HEK293 (cell line): ENCODE data around the gene ARHGAP6.

Experiments used
- CTCF ChIA-PET: fragments of 350-600 bp; formaldehyde crosslinking; extraction: SDS; loops from one replicate; lab custom pipeline; 2021; ENCODE audit warnings: antibody characterized with exemption; lab: Yijun Ruan, JAX
- POLR2A ChIA-PET: fragments of 300-600 bp; formaldehyde crosslinking; extraction: SDS; loops from one replicate; lab custom pipeline; 2020; ENCODE audit warnings: antibody characterized with exemption, inconsistent platforms; lab: Yijun Ruan, JAX
- H3K27ac ChIP-seq: fragments of 200-500 bp; sonication (Bioruptor generic); 2 replicates; pipeline ENCODE4 v1.5.1; 2014; ENCODE audit warnings: low read depth, low read length, control low read depth, inconsistent platforms; ENCODE audit errors: extremely low read depth
- H3K36me3 ChIP-seq, 2 experiments: fragments of 200-500 bp in 1 of 2; sonication (Bioruptor generic) in 1 of 2; 1 replicate in 1 of 2; 2 replicates in 1 of 2; pipeline ENCODE4 v1.5.1; 2014 to 2017; ENCODE audit warnings: inconsistent platforms in 2 of 2, low read length in 2 of 2; ENCODE audit not compliant: control insufficient read depth in 2 of 2, insufficient read depth in 1 of 2
- H3K4me1 ChIP-seq: fragments of 200-500 bp; sonication (Bioruptor generic); 2 replicates; pipeline ENCODE4 v1.5.1; 2014; ENCODE audit warnings: mild to moderate bottlenecking, low read length, inconsistent platforms; ENCODE audit not compliant: control insufficient read depth, insufficient read depth
- H3K4me3 ChIP-seq: 2 replicates; pipeline ENCODE4 v1.5.1; 2011; ENCODE audit warnings: low read depth, mild to moderate bottlenecking, control low read depth, low read length, moderate library complexity
- H3K9me3 ChIP-seq: fragments of 200-500 bp; sonication (Bioruptor generic); 2 replicates; pipeline ENCODE4 v1.5.1; 2014; ENCODE audit warnings: low read depth, low read length, inconsistent platforms; ENCODE audit not compliant: control insufficient read depth, insufficient read depth
- MZF1 ChIP-seq: fragments of 450-650 bp; formaldehyde crosslinking; IDR thresholded peaks from 2 replicates; pipeline ENCODE4 v1.5.1; 2017; ENCODE audit warnings: missing biosample characterization, missing genetic modification characterization, borderline replicate concordance
- RBAK ChIP-seq: fragments of 450-650 bp; formaldehyde crosslinking; IDR thresholded peaks from 2 replicates; pipeline ENCODE4 v1.5.1; 2016; ENCODE audit warnings: missing biosample characterization, missing genetic modification characterization
- SCRT1 ChIP-seq: fragments of 450-650 bp; formaldehyde crosslinking; IDR thresholded peaks from 2 replicates; pipeline ENCODE4 v1.5.1; 2016; ENCODE audit warnings: missing biosample characterization, missing genetic modification characterization, borderline replicate concordance
- SETDB1 ChIP-seq: IDR thresholded peaks from one replicate; pipeline ENCODE4 v1.6.1; 2017; ENCODE audit warnings: mild to moderate bottlenecking, low read length, moderate library complexity, mixed read lengths; ENCODE audit not compliant: insufficient read length
- SP2 ChIP-seq: fragments of 450-650 bp; formaldehyde crosslinking; IDR thresholded peaks from 2 replicates; pipeline ENCODE4 v1.5.1; 2016; ENCODE audit warnings: missing biosample characterization, missing genetic modification characterization
- TRIM28 ChIP-seq: IDR thresholded peaks from 2 replicates; pipeline ENCODE4 v1.6.1; 2011; ENCODE audit warnings: low read length, control low read depth, borderline replicate concordance
- YY1 ChIP-seq: fragments of 450-650 bp; formaldehyde crosslinking; IDR thresholded peaks from 2 replicates; pipeline ENCODE4 v1.5.1; 2018; ENCODE audit warnings: missing biosample characterization, missing genetic modification characterization
- ZFHX2 ChIP-seq: fragments of 450-650 bp; formaldehyde crosslinking; conservative IDR thresholded peaks from 2 replicates; pipeline ENCODE4 v1.5.1; 2016; ENCODE audit warnings: missing biosample characterization, missing genetic modification characterization
- ZNF146 ChIP-seq: fragments of 450-650 bp; formaldehyde crosslinking; IDR thresholded peaks from 2 replicates; pipeline ENCODE4 v1.5.1; 2016; ENCODE audit warnings: missing biosample characterization, missing genetic modification characterization
- ZNF184 ChIP-seq: fragments of 450-650 bp; IDR thresholded peaks from 2 replicates; pipeline ENCODE4 v1.5.1; 2018; ENCODE audit warnings: missing biosample characterization, mild to moderate bottlenecking, missing genetic modification characterization
- ZNF292 ChIP-seq: fragments of 450-650 bp; formaldehyde crosslinking; IDR thresholded peaks from 2 replicates; pipeline ENCODE4 v1.5.1; 2016; ENCODE audit warnings: low read depth, missing biosample characterization, missing genetic modification characterization, borderline replicate concordance
- ZNF335 ChIP-seq: fragments of 450-650 bp; formaldehyde crosslinking; conservative IDR thresholded peaks from 2 replicates; pipeline ENCODE4 v1.5.1; 2016; ENCODE audit warnings: missing biosample characterization, missing genetic modification characterization
- ZNF501 ChIP-seq: fragments of 450-650 bp; formaldehyde crosslinking; IDR thresholded peaks from 2 replicates; pipeline ENCODE4 v1.5.1; 2016; ENCODE audit warnings: missing biosample characterization, missing genetic modification characterization
- ZNF544 ChIP-seq: fragments of 450-650 bp; formaldehyde crosslinking; IDR thresholded peaks from 2 replicates; pipeline ENCODE4 v1.5.0; 2017; ENCODE audit warnings: missing biosample characterization, missing genetic modification characterization
- TF ChIP-seq, protein P1 (sequence below): fragments of 450-650 bp; formaldehyde crosslinking; IDR thresholded peaks from 2 replicates; pipeline ENCODE4 v1.5.1; 2016; ENCODE audit warnings: missing biosample characterization, missing genetic modification characterization, borderline replicate concordance
- TF ChIP-seq, protein P2 (sequence below): fragments of 450-650 bp; formaldehyde crosslinking; IDR thresholded peaks from 2 replicates; pipeline ENCODE4 v1.5.1; 2017; ENCODE audit warnings: missing biosample characterization, missing genetic modification characterization
- TF ChIP-seq, protein P3 (sequence below): sonication (generic); formaldehyde crosslinking; IDR thresholded peaks from 2 replicates; pipeline ENCODE4 v1.8.1; 2022; ENCODE audit warnings: mild to moderate bottlenecking, moderate library complexity, missing genetic modification reagents
- TF ChIP-seq, protein P4 (sequence below): fragments of 450-650 bp; formaldehyde crosslinking; IDR thresholded peaks from 2 replicates; pipeline ENCODE4 v1.5.1; 2016; ENCODE audit warnings: missing biosample characterization, missing genetic modification characterization
- TF ChIP-seq, protein P5 (sequence below): fragments of 450-650 bp; formaldehyde crosslinking; IDR thresholded peaks from 2 replicates; pipeline ENCODE4 v1.5.1; 2016; ENCODE audit warnings: missing biosample characterization, missing genetic modification characterization

Gene ARHGAP6

DNA sequence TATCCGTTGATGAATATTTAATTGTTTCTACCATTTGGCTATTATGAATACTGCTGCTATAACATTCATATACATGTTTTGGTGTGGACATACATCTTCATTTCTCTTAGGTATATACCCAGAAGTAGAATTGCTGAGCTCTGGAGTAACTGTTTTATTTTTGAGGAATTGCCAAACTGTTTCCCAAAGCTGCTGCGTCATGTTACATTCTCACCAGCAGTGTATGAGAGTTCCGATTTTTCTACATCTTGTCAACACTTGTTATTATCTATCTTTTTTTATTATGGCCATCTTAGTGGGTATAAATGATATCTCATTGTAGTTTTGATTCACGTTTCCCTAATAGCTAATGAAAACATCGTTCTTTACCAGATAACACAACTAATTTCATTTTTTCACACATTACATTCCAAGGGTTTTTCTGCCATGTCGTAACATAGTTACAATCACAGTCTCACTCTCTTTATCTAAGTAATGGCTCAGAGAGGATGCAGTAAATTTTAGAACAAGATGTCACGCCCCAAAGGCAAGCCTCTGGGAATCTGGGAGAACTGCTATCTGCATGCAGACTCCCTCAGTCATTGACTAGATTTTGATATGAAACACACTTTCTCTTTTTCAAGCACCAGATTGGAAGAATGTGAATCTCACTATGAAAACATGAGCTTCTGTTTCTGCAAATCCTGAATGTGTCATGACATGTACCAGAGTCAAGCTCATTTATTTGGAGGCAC, 10.3 kb downstream of the ARHGAP6 start (continued):
- TF ChIP-seq, protein P1, sequence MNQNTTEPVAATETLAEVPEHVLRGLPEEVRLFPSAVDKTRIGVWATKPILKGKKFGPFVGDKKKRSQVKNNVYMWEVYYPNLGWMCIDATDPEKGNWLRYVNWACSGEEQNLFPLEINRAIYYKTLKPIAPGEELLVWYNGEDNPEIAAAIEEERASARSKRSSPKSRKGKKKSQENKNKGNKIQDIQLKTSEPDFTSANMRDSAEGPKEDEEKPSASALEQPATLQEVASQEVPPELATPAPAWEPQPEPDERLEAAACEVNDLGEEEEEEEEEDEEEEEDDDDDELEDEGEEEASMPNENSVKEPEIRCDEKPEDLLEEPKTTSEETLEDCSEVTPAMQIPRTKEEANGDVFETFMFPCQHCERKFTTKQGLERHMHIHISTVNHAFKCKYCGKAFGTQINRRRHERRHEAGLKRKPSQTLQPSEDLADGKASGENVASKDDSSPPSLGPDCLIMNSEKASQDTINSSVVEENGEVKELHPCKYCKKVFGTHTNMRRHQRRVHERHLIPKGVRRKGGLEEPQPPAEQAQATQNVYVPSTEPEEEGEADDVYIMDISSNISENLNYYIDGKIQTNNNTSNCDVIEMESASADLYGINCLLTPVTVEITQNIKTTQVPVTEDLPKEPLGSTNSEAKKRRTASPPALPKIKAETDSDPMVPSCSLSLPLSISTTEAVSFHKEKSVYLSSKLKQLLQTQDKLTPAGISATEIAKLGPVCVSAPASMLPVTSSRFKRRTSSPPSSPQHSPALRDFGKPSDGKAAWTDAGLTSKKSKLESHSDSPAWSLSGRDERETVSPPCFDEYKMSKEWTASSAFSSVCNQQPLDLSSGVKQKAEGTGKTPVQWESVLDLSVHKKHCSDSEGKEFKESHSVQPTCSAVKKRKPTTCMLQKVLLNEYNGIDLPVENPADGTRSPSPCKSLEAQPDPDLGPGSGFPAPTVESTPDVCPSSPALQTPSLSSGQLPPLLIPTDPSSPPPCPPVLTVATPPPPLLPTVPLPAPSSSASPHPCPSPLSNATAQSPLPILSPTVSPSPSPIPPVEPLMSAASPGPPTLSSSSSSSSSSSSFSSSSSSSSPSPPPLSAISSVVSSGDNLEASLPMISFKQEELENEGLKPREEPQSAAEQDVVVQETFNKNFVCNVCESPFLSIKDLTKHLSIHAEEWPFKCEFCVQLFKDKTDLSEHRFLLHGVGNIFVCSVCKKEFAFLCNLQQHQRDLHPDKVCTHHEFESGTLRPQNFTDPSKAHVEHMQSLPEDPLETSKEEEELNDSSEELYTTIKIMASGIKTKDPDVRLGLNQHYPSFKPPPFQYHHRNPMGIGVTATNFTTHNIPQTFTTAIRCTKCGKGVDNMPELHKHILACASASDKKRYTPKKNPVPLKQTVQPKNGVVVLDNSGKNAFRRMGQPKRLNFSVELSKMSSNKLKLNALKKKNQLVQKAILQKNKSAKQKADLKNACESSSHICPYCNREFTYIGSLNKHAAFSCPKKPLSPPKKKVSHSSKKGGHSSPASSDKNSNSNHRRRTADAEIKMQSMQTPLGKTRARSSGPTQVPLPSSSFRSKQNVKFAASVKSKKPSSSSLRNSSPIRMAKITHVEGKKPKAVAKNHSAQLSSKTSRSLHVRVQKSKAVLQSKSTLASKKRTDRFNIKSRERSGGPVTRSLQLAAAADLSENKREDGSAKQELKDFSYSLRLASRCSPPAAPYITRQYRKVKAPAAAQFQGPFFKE, result no peak
- TF ChIP-seq MZF1 (tag by site-specific recombination) (no peak), ZNF501 (tag by site-specific recombination) (no peak), ZNF335 (tag by site-specific recombination) (no peak), YY1 (tag by site-specific recombination) (no peak), ZNF292 (tag by site-specific recombination) (no peak), SETDB1 (no peak), RBAK (no peak), SP2 (tag by site-specific recombination) (no peak)
- TF ChIP-seq, protein P2, sequence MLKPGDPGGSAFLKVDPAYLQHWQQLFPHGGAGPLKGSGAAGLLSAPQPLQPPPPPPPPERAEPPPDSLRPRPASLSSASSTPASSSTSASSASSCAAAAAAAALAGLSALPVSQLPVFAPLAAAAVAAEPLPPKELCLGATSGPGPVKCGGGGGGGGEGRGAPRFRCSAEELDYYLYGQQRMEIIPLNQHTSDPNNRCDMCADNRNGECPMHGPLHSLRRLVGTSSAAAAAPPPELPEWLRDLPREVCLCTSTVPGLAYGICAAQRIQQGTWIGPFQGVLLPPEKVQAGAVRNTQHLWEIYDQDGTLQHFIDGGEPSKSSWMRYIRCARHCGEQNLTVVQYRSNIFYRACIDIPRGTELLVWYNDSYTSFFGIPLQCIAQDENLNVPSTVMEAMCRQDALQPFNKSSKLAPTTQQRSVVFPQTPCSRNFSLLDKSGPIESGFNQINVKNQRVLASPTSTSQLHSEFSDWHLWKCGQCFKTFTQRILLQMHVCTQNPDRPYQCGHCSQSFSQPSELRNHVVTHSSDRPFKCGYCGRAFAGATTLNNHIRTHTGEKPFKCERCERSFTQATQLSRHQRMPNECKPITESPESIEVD (tag by site-specific recombination), result no peak
- TF ChIP-seq, protein P3, sequence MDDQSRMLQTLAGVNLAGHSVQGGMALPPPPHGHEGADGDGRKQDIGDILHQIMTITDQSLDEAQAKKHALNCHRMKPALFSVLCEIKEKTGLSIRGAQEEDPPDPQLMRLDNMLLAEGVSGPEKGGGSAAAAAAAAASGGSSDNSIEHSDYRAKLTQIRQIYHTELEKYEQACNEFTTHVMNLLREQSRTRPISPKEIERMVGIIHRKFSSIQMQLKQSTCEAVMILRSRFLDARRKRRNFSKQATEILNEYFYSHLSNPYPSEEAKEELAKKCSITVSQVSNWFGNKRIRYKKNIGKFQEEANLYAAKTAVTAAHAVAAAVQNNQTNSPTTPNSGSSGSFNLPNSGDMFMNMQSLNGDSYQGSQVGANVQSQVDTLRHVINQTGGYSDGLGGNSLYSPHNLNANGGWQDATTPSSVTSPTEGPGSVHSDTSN (CRISPR knock-in tag), result no peak
- TF ChIP-seq, protein P4, sequence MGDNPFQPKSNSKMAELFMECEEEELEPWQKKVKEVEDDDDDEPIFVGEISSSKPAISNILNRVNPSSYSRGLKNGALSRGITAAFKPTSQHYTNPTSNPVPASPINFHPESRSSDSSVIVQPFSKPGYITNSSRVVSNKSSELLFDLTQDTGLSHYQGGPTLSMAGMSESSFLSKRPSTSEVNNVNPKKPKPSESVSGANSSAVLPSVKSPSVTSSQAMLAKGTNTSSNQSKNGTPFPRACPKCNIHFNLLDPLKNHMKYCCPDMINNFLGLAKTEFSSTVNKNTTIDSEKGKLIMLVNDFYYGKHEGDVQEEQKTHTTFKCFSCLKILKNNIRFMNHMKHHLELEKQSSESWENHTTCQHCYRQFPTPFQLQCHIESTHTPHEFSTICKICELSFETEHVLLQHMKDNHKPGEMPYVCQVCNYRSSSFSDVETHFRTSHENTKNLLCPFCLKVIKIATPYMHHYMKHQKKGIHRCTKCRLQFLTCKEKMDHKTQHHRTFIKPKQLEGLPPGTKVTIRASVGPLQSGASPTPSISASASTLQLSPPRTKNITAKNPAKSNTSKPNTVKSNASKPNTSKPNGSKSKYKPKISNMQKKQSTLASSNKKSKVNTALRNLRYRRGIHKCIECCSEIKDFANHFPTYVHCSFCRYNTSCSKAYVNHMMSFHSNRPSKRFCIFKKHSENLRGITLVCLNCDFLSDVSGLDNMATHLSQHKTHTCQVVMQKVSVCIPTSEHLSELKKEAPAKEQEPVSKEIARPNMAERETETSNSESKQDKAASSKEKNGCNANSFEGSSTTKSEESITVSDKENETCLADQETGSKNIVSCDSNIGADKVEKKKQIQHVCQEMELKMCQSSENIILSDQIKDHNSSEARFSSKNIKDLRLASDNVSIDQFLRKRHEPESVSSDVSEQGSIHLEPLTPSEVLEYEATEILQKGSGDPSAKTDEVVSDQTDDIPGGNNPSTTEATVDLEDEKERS (tag by site-specific recombination), result no peak

DNA sequence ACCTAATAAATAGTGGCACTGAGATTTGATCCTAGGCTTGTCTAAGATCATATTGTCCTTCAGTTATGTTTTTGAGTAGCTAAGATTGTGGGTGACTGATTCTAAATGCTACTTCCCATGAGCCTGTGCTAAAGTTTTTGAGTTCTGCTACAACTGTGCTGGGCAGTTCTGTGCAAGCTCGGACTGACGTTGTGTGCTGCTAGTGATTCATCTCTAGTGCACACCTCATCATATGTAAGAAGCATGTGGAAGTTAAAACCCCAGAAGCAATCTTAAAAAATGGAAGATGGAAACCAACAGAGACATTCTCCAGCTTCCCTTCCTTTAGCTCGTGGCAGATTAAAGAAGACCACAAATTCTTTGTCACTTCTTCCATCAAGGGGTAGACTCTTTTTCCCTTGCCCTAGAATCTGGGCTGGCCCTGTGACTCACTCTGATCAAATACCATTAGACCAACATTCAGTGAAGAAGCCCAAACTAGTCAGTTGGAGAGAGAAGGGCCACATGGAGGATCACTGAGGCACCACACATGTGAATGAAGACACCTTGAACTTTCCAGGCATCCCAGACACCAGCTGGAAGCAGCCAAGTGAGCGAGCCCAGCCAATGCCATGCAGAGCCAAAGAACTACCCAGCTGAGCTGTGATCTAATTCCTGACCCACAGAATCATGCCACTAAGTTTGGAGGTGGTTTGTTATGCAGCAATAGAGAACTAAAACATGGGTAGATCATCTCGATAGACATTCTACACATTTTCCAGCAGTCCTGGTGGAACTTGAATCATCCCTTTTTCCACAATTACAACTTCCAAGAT, 16.8 kb downstream of the ARHGAP6 start:
- Histone ChIP-seq H3K27ac (no peak overlapping the region), H3K9me3 (no peaks in the 10 kb centered on the region), H3K36me3 (no peaks in the 10 kb centered on the region), H3K4me1 (no peaks in the 10 kb centered on the region), H3K4me3 (no peak overlapping the region)
- POLR2A ChIA-PET, result no interaction called here
- CTCF ChIA-PET, result no interaction called here
- TF ChIP-seq ZNF544 (tag by site-specific recombination) (no peak), TRIM28 (no peak), ZNF146 (tag by site-specific recombination) (no peak), SCRT1 (tag by site-specific recombination) (no peak), SP2 (tag by site-specific recombination) (no peak), ZNF184 (tag by site-specific recombination) (no peak), ZFHX2 (tag by site-specific recombination) (no peak)
- TF ChIP-seq, protein P5, sequence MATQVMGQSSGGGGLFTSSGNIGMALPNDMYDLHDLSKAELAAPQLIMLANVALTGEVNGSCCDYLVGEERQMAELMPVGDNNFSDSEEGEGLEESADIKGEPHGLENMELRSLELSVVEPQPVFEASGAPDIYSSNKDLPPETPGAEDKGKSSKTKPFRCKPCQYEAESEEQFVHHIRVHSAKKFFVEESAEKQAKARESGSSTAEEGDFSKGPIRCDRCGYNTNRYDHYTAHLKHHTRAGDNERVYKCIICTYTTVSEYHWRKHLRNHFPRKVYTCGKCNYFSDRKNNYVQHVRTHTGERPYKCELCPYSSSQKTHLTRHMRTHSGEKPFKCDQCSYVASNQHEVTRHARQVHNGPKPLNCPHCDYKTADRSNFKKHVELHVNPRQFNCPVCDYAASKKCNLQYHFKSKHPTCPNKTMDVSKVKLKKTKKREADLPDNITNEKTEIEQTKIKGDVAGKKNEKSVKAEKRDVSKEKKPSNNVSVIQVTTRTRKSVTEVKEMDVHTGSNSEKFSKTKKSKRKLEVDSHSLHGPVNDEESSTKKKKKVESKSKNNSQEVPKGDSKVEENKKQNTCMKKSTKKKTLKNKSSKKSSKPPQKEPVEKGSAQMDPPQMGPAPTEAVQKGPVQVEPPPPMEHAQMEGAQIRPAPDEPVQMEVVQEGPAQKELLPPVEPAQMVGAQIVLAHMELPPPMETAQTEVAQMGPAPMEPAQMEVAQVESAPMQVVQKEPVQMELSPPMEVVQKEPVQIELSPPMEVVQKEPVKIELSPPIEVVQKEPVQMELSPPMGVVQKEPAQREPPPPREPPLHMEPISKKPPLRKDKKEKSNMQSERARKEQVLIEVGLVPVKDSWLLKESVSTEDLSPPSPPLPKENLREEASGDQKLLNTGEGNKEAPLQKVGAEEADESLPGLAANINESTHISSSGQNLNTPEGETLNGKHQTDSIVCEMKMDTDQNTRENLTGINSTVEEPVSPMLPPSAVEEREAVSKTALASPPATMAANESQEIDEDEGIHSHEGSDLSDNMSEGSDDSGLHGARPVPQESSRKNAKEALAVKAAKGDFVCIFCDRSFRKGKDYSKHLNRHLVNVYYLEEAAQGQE (tag by site-specific recombination), result no peak
